ENCODE measurements around the gene CDC37. TPM values are rescaled to one million over a fixed set of nuclear protein-coding genes. Genes with fewer than 3 reads are reported as not detected.

Gene CDC37
- total RNA-seq, 2 experiments from 2014 or later = 269 to 332 TPM

- ChIA-PET POLR2A (no interaction called here), CTCF (ENCODE audit: unreplicated experiment) (interaction anchor here (0.5 kb wide), 1 partner anchor 12 kb away, joined by 3 read pairs; the partner anchor contains the start of gene PDE4A)
- Histone ChIP-seq H3K79me2 (ENCODE audit: insufficient read depth, low read depth, low read length) (peaks cover 66% of the 10 kb centered on the region), H3K36me3 (ENCODE audit: insufficient read depth, low read length) (peaks cover 6% of the 10 kb centered on the region; the same call in 1 of the 2 replicates), H3K4me2 (ENCODE audit: low read length) (peak overlapping the region; percentile 66), H3K4me3 (ENCODE audit: low read depth, low read length, poor library complexity, severe bottlenecking) (no peak overlapping the region), H3K9me2 (ENCODE audit: insufficient read depth, low read length) (no peaks in the 10 kb centered on the region), H3K9me3 (ENCODE audit: low read length) (no peaks in the 10 kb centered on the region), H3K4me1 (ENCODE audit: insufficient read depth, low read length, poor library complexity, severe bottlenecking) (peaks cover 73% of the 10 kb centered on the region), H3K27ac (ENCODE audit: low read depth, low read length, poor library complexity, severe bottlenecking) (no peak overlapping the region), H2AFZ (ENCODE audit: low read length) (no peak overlapping the region), H4K20me1 (ENCODE audit: insufficient read depth, low read length) (peaks cover 20% of the 10 kb centered on the region; the same call in 1 of the 2 replicates)
- TF ChIP-seq EZH2phosphoT487 (IDR thresholded peaks at IDR 0.05; ENCODE audit: borderline replicate concordance, low read depth, low read length) (no peak), CTCF (conservative IDR thresholded peaks at IDR 0.05; ENCODE audit: low read length) (no peak)
- intact Hi-C loops (cut with micrococcal nuclease; ENCODE audit: unreplicated experiment) = no loop called here
- no TSS peak for BruUV-seq (replicated peaks)
- no peak for DNase-seq (ENCODE audit: low spot score)
These were observed 28.8 kb upstream of the CDC37 start for GRCh38 chr19:10431943-10432735.

- ChIA-PET POLR2A (no interaction called here), CTCF (ENCODE audit: unreplicated experiment) (no interaction called here)
- Histone ChIP-seq H2AFZ (ENCODE audit: low read length) (no peak overlapping the region), H3K9me2 (ENCODE audit: insufficient read depth, low read length) (no peaks in the 10 kb centered on the region), H3K4me3 (ENCODE audit: low read depth, low read length, poor library complexity, severe bottlenecking) (peak overlapping the region; percentile 29), H3K4me1 (ENCODE audit: insufficient read depth, low read length, poor library complexity, severe bottlenecking) (peaks cover 77% of the 10 kb centered on the region), H3K79me2 (ENCODE audit: insufficient read depth, low read depth, low read length) (peaks cover 67% of the 10 kb centered on the region), H3K9me3 (ENCODE audit: low read length) (no peaks in the 10 kb centered on the region), H3K27ac (ENCODE audit: low read depth, low read length, poor library complexity, severe bottlenecking) (no peak overlapping the region), H4K20me1 (ENCODE audit: insufficient read depth, low read length) (peaks cover 20% of the 10 kb centered on the region; the same call in 1 of the 2 replicates), H3K36me3 (ENCODE audit: insufficient read depth, low read length) (peaks cover 6% of the 10 kb centered on the region; the same call in 1 of the 2 replicates), H3K4me2 (ENCODE audit: low read length) (peak overlapping the region; percentile 66)
- no TSS peak for BruUV-seq (replicated peaks)
- intact Hi-C loops (cut with micrococcal nuclease; ENCODE audit: unreplicated experiment) = no loop called here
- TF ChIP-seq CTCF (conservative IDR thresholded peaks at IDR 0.05; ENCODE audit: low read length) (no peak), EZH2phosphoT487 (IDR thresholded peaks at IDR 0.05; ENCODE audit: borderline replicate concordance, low read depth, low read length) (no peak)
- DNase-seq (ENCODE audit: low spot score) = no peak
These were observed 28.1 kb upstream of the CDC37 start for GRCh38 chr19:10431254-10431942.
